Central memory CD8-positive, alpha-beta T cell (primary cell): Measurements from ENCODE around the gene COL26A1.

ENCODE experiments used
- ATAC-seq: fragments of 150-1000 bp; cut with Tn5 transposase; replicated peaks from 2 replicates; pipeline ENCODE4 v1.10.0; 2022; ENCODE audit warnings: mild to moderate bottlenecking, moderate FRiP score, moderate number of reproducible peaks; ENCODE audit not compliant: poor library complexity, severe bottlenecking; ENCODE audit errors: extremely low read depth
- DNase-seq, 2 donors: peaks; one replicate each; pipeline ENCODE4 v3.0.0; 2021; ENCODE audit warnings: low spot score in 2 of 2
- H3K27ac Mint-ChIP-seq: one replicate; pipeline ENCODE4 v1.8.0; 2022; ENCODE audit warnings: low read depth, mild to moderate bottlenecking, moderate library complexity, mixed read lengths
- H3K27me3 Mint-ChIP-seq: one replicate; pipeline ENCODE4 v1.8.0; 2022; ENCODE audit warnings: mixed read lengths
- H3K36me3 Mint-ChIP-seq: one replicate; pipeline ENCODE4 v1.8.0; 2022; ENCODE audit warnings: mild to moderate bottlenecking, moderate library complexity, mixed read lengths; ENCODE audit not compliant: insufficient read depth
- H3K4me1 Mint-ChIP-seq: one replicate; pipeline ENCODE4 v1.8.0; 2022; ENCODE audit warnings: mixed read lengths
- H3K4me3 Mint-ChIP-seq: one replicate; pipeline ENCODE4 v1.8.0; 2022; ENCODE audit warnings: mild to moderate bottlenecking, moderate library complexity, mixed read lengths
- H3K9me3 Mint-ChIP-seq: one replicate; pipeline ENCODE4 v1.8.0; 2022; ENCODE audit warnings: mixed read lengths

The COL26A1 gene

DNA sequence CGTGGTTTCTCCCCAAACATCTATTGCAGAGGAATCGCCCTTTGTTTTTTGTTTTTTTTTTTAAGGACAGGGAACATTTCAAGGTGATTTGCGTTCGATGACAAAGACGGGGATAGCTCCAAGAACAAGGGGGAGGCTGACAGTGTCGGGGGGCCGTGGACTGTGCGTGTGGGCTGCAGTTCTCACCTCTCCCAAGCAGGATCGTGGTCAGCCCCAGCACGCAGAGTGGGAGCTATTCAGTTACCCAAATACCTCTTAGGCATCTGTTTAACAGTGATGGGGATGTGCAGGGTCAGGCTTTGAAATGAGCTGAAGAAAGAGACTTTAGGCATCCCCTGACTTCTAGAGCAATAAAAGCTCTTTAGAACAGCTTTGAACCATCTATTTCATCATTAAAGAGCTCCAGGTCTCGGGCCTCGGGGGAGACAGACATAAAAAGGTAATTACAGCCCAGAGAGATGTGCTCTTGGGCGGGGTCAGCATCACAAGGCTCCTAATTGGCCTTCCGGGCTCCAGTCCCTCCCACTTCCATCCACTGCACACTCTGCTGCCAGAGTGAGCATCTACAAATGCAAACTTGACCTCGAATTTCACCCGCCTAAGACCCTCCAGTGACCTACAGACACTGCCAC is 169.2 kb downstream of the COL26A1 start:
- Mint-ChIP-seq H3K27me3 (peaks cover 45% of the 10 kb centered on the region), H3K4me1 (no peaks in the 10 kb centered on the region), H3K4me3 (no peak overlapping the region), H3K27ac (no peak overlapping the region), H3K36me3 (no peaks in the 10 kb centered on the region), H3K9me3 (peaks cover 4% of the 10 kb centered on the region)
- no peak for ATAC-seq
- no peak for DNase-seq

DNA sequence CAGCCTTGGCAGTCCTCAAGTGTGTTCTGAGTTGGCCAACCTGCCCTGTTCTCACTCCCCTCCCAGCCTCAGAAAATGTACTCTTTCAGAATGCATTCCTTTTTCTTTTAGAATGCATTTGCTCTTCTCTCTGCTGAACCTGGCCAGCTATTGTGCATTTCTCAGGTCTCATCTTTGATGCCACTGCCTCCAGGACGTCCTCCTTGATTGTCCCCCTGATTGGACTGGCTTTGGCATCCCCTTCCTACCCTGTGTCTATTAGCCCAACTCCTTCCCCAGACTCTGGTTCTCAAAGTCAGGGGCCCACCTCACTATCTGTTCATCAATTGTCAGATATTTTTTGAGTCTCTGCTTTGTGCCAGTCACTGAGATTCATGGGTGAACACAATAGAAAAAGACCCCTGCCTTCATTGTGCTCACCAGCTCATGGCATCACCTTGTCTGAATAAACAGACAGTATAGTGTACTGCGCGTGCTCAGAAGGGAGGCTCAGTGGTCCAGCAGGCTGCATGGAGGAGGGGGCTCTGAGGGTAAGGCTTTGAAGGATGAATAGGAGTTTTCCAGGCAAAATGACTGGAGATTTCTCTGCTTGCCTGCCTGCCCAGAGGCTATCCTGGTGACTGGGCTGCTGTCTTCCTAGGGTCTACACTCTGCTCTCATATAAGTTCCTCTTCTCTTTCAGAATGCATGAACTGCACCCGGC is 169.9 kb downstream of the COL26A1 start:
- peaks cover 45% of the 10 kb centered on the region for H3K27me3 Mint-ChIP-seq

DNA sequence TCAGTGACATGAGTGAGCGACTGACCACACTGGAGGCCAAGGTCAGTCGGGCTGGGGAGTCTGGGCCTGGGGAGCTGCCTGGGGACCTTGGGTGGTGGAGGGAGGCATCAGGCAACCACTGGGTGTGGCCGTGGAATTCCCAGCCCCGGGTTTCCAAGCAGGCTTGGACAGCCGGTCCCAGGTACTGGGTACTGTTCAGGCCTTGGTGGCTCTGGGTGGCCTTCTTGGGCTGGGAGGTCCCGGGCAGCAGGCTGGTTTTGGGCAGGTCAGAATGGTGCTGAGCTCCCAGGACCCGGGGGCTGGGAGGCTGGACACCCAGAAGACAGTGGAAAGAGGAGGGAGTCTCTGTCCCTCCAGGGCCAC is 170.4 kb downstream of the COL26A1 start:
- Mint-ChIP-seq H3K27ac (no peak overlapping the region), H3K36me3 (no peaks in the 10 kb centered on the region), H3K4me3 (no peak overlapping the region), H3K9me3 (peaks cover 4% of the 10 kb centered on the region), H3K27me3 (peaks cover 45% of the 10 kb centered on the region), H3K4me1 (no peaks in the 10 kb centered on the region)
- ATAC-seq = no peak
- no peak for DNase-seq

More for the DNA sequence above, 169.9 kb downstream of the COL26A1 start:
- ATAC-seq (no peak), DNase-seq (no peak)
- Mint-ChIP-seq H3K27ac (no peak overlapping the region), H3K9me3 (peaks cover 4% of the 10 kb centered on the region), H3K4me3 (no peak overlapping the region), H3K4me1 (no peaks in the 10 kb centered on the region), H3K36me3 (no peaks in the 10 kb centered on the region)

DNA sequence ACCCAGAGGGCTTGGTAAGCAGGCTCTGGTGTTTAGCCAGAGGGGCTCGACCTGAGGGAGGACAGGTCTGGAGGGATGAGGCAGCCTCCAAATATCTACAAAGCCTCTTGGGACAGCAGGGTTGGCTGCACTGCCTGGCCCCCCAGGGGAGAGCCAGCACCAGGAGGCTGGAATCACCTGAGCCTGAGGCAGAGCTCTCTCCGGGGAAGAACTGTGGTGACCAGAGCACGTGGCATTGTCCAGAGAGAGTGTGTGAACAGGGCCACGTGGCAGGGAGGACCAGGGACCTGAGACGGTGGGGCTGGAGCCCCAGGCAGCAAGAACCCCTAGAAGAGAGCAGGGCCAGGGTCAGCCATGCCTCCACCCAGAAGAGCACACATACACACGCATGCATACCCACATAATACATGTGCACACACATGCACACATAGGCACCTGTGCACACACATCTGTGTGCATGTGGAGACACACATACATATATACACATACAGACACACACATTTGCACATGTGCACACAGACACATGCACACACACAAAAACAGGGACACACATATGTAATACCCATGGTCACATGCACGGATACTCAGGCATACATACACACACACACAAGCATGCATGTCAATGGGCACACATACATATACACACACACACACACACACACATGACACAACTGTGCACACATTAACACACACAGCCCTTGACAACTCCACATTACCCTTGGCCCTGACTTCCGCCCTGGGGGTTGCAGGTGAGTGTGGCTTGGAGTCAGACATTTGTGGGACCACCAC is 171.5 kb downstream of the COL26A1 start:
- Mint-ChIP-seq H3K9me3 (peaks cover 4% of the 10 kb centered on the region), H3K27ac (no peak overlapping the region), H3K27me3 (peaks cover 45% of the 10 kb centered on the region), H3K36me3 (no peaks in the 10 kb centered on the region), H3K4me3 (no peak overlapping the region), H3K4me1 (peaks cover 4% of the 10 kb centered on the region)
- no peak for ATAC-seq
- DNase-seq = no peak

DNA sequence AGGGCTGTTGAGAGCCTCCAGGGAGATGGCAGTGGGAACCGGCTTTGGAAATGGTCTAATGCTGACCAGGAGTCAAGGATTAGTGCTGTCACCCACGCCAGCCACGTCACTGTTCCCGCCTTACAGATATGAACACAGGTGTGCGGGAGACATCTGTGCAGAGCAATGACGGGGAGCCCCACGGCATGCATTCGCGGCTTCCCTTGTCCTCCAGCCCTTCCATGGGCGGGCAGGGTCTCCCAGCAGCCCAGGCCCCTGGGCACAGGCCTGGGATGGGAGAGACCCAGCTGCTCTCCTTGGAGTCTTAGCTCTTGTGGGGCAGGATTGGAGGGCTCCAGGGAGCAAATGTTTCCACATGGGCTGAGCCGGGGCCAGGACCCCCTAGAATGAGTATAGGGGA is 172.2 kb downstream of the COL26A1 start:
- Mint-ChIP-seq H3K4me3 (no peak overlapping the region), H3K9me3 (peaks cover under 1% of the 10 kb centered on the region), H3K36me3 (no peaks in the 10 kb centered on the region), H3K27me3 (peaks cover 38% of the 10 kb centered on the region), H3K27ac (no peak overlapping the region), H3K4me1 (peaks cover 6% of the 10 kb centered on the region)
- ATAC-seq = no peak
- no peak for DNase-seq

DNA sequence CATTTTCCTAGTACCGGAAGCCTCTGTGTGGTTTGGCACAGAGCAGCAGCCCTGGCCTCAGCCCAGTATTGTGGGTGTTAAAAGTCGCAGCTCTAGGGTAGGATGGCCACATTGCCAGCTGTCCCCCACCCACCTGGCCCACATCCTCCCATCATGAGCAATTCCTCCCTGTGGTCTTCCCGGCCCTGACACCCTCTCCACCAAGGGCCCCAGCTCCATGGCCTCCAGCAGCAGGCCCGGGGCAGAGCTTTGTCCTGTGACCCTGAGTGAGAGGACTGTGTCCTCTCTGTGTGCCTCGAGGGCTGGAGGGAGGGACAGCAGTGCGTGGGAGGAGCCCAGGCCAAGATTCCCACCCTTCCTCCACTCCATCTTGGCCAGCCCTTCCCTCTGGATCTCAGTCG is 172.7 kb downstream of the COL26A1 start:
- DNase-seq (no peak), ATAC-seq (no peak)
- Mint-ChIP-seq H3K27me3 (peaks cover 33% of the 10 kb centered on the region), H3K27ac (no peak overlapping the region), H3K36me3 (no peaks in the 10 kb centered on the region), H3K9me3 (no peaks in the 10 kb centered on the region), H3K4me1 (peaks cover 6% of the 10 kb centered on the region), H3K4me3 (no peak overlapping the region)

DNA sequence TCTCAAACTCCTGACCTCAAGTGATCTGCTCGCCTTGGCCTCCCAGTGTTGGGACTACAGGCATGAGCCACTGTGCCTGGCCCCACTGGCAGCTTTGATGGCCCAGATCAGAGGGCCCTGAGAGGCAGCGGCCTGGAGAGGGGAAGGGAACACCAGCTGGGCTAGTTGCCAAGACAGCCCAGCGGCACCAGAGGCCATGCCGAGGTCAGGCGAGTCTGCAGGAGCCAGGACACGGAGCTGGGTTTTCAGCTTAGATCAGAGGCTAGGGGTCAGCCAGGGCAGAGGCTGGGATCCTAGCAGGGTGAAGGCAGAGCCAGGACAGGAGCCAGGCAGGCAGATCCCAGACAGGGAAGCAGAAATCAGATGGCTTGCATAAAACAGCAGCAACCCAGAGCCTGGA is 173.6 kb downstream of the COL26A1 start:
- Mint-ChIP-seq H3K4me1 (peaks cover 6% of the 10 kb centered on the region), H3K27ac (no peak overlapping the region), H3K27me3 (peaks cover 31% of the 10 kb centered on the region), H3K9me3 (no peaks in the 10 kb centered on the region), H3K36me3 (no peaks in the 10 kb centered on the region), H3K4me3 (no peak overlapping the region)
- ATAC-seq (no peak), DNase-seq (no peak)

DNA sequence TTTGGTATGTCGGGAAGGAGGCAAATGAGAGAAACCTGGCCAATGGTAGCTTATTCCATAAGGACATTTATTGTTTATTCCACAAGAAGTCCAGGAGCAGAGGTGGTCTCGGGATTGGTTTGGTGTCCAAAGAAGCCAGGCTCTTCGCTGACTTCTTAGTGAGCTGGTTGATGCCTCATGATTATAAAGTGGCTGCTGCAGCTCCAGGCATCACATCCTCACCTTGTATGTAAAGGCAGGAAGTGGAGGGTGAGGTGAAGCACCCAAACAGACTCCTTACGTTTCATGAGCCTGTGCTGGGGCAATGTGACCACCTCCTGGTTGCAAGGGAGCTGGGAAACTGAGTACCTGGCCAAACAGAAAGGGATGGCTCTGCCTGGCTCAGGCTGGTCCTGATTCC is 174.0 kb downstream of the COL26A1 start:
- Mint-ChIP-seq H3K27ac (no peak overlapping the region), H3K9me3 (no peaks in the 10 kb centered on the region), H3K27me3 (peaks cover 27% of the 10 kb centered on the region), H3K4me3 (no peak overlapping the region), H3K36me3 (no peaks in the 10 kb centered on the region), H3K4me1 (peaks cover 6% of the 10 kb centered on the region)
- DNase-seq (no peak), ATAC-seq (no peak)

DNA sequence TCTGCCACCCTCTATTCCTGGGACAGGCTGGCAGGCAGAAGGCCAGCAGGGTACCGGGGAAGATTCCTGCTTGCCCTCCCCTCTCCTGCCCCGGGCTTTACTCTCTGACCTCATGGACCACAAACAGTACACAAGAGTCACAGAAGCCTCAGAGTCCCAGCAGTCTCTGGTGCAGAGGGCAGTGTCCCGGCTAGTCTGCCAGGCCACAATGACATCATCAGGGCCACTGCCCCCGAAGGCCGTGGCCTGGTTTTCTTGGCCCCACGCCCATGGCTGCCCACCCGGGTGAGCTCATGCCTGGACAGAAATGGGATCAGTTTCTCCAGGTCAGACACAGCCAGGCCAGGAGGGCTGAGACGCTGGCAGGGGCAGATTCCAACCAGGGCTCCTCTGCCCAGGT is 174.5 kb downstream of the COL26A1 start:
- DNase-seq (no peak), ATAC-seq (no peak)
- H3K4me1 Mint-ChIP-seq = peaks cover 6% of the 10 kb centered on the region
- no peak overlapping the region for H3K27ac Mint-ChIP-seq
- no peaks in the 10 kb centered on the region for H3K36me3 Mint-ChIP-seq
- peaks cover 21% of the 10 kb centered on the region for H3K27me3 Mint-ChIP-seq
- H3K9me3 Mint-ChIP-seq = no peaks in the 10 kb centered on the region
- H3K4me3 Mint-ChIP-seq = no peak overlapping the region

DNA sequence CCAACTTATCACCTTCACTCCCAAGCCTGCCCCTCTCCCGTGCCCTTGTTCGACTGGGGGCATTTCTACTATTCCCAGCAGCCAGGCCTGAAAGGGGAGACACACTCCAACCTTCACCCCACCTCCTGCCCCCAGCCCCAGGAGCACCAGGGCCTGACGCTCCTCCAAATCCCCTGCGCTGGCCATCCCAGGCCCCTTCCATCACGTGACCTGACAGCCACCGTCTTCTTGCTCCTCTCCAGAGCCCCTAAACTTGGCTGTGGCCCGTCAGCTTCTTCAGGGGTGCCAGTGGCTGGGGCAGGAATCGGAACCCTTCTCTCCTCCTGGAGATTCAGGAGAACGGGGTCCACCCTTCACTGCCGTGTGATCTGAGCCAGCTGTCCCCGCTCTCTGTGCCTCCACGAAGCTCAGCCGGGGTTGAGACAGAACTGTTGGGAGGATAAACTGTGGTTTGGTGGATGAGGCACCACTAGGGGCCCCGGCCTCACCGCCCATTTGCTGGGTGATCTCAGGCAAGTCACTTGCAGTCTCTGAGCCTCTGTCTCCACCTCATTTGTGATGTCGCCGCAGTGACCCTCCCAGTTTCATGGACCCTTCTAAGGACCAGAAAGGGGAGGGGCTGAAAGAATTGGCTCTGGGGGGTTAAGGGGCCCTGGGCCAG is 175.4 kb downstream of the COL26A1 start:
- H3K27me3 Mint-ChIP-seq = peaks cover 13% of the 10 kb centered on the region
- H3K27ac Mint-ChIP-seq = no peak overlapping the region
- no peak for DNase-seq
- H3K36me3 Mint-ChIP-seq = no peaks in the 10 kb centered on the region
- no peak overlapping the region for H3K4me3 Mint-ChIP-seq
- no peaks in the 10 kb centered on the region for H3K9me3 Mint-ChIP-seq
- no peak for ATAC-seq
- H3K4me1 Mint-ChIP-seq = peaks cover 12% of the 10 kb centered on the region

DNA sequence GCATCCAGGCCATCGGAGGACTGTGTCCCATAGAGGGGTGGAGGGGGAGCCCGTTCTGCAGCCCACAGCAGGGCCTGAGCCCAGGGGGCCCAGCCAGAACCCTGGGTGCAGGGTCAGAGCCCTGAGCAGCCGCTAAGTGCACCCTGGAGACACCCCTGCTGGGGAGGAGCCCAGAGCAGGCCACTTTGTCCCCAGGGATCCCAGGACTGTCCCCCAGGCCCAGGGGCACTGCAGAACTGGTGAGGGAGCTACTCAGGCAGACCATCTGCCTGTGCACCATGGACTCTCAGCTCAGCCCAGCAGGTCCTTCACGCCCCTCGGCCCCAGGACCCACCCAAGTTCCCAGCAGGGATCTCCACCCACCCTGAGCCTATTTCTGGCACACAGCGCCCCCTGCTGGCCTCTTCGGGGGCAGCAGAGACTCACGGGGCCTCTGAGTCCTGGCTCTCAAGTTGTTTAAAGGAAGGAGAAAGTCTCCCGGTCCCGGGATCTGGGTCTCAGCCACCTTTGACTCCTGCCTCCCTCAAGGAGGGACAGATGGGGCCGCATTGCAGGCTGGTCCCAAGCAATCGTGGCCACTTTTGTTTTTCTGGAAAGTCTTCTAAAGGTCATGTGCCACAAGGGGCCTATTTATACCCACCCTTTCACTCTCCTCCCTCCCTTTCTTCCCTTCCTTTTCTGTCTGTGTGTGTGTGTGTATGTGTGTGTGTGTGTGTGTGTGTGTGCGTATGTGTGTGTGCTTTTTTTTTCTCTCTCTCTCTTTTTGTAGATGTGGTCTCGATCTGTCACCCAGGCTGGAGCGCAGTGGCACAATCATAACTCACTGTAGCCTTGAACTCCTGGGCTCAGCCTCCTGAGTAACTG is 176.2 kb downstream of the COL26A1 start:
- Mint-ChIP-seq H3K36me3 (no peaks in the 10 kb centered on the region), H3K4me3 (no peak overlapping the region), H3K27me3 (peaks cover 9% of the 10 kb centered on the region), H3K9me3 (no peaks in the 10 kb centered on the region), H3K4me1 (peaks cover 13% of the 10 kb centered on the region), H3K27ac (no peak overlapping the region)
- ATAC-seq (peak; percentile 43), DNase-seq (peak; percentile 19 to 37)

DNA sequence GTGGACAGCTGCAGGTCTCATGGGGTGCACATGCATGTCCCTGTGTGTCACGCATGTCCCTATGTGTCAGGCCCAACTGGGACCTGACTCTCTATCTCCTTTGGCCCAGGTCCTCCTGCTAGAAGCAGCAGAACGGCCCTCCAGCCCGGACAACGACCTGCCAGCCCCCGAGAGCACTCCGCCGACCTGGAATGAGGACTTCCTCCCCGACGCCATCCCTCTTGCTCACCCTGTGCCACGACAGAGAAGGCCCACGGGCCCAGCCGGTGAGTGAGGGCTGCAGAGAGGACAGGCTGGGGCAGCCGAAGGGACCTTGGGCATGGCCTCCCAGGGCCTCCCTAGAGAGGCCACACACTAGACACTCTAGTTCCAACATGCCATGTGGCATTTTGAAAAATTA is 177.1 kb downstream of the COL26A1 start:
- Mint-ChIP-seq H3K4me3 (no peak overlapping the region), H3K27me3 (peaks cover 2% of the 10 kb centered on the region), H3K36me3 (no peaks in the 10 kb centered on the region), H3K9me3 (no peaks in the 10 kb centered on the region), H3K4me1 (peaks cover 13% of the 10 kb centered on the region), H3K27ac (no peak overlapping the region)
- ATAC-seq (no peak), DNase-seq (no peak)
